Measurements from ENCODE around the gene CTXND1.

Gene CTXND1

GRCh38 chr15:80207887-80208286, 44.1 kb downstream of the CTXND1 start:
- no peak for DNase-seq

GRCh38 chr15:80204231-80204630, 47.8 kb downstream of the CTXND1 start:
- no peak for DNase-seq

GRCh38 chr15:80203361-80203885, 48.6 kb downstream of the CTXND1 start:
- DNase-seq, result no peak

GRCh38 chr15:80202641-80203360, 49.2 kb downstream of the CTXND1 start:
- no peak for DNase-seq

GRCh38 chr15:80202016-80202315, 50.0 kb downstream of the CTXND1 start:
- no peak for DNase-seq

GRCh38 chr15:80201256-80202015, 50.6 kb downstream of the CTXND1 start:
- DNase-seq, result no peak

- no peak for DNase-seq
Measured at GRCh38 chr15:80199869-80200268, 52.1 kb downstream of the CTXND1 start.

GRCh38 chr15:80199366-80199765, 52.6 kb downstream of the CTXND1 start:
- DNase-seq, result no peak

- no peak for DNase-seq
Measured at GRCh38 chr15:80194914-80195313, 57.1 kb downstream of the CTXND1 start.

- no peak for DNase-seq
Measured at GRCh38 chr15:80194186-80194585, 57.8 kb downstream of the CTXND1 start.

GRCh38 chr15:80191897-80192595, 60.0 kb downstream of the CTXND1 start:
- DNase-seq, result no peak

- DNase-seq, result no peak
Measured at GRCh38 chr15:80191198-80191597, 60.8 kb downstream of the CTXND1 start.

- DNase-seq, result no peak
Measured at GRCh38 chr15:80188251-80188650, 63.8 kb downstream of the CTXND1 start.

- no peak for DNase-seq
Measured at GRCh38 chr15:80186597-80186996, 65.4 kb downstream of the CTXND1 start.

GRCh38 chr15:80186066-80186465, 65.9 kb downstream of the CTXND1 start:
- DNase-seq, result no peak

GRCh38 chr15:80185152-80185551, 66.9 kb downstream of the CTXND1 start:
- DNase-seq, result no peak

GRCh38 chr15:80184554-80184953, 67.5 kb downstream of the CTXND1 start:
- no peak for DNase-seq

- no peak for DNase-seq
Measured at GRCh38 chr15:80183886-80184285, 68.1 kb downstream of the CTXND1 start.

GRCh38 chr15:80183306-80183705, 68.7 kb downstream of the CTXND1 start:
- no peak for DNase-seq

GRCh38 chr15:80182611-80183261, 69.3 kb downstream of the CTXND1 start:
- no peak for DNase-seq

- no peak for DNase-seq
Measured at GRCh38 chr15:80180986-80181385, 71.0 kb downstream of the CTXND1 start.

- DNase-seq, result no peak
Measured at GRCh38 chr15:80180468-80180867, 71.5 kb downstream of the CTXND1 start.

GRCh38 chr15:80179935-80180334, 72.1 kb downstream of the CTXND1 start:
- DNase-seq, result no peak
